GM19328 (cell line): ENCODE data around the gene LHFPL3.
"Not testable (repeated sequence)": the region's sequence is repeated elsewhere in the genome, so short reads cannot be mapped to it uniquely, and the experiment has no call there.

Experiments used
- ATAC-seq: cut with Tn5 transposase; IDR thresholded peaks from one replicate; pipeline ENCODE4 v1.9.1; 2021; ENCODE audit warnings: mild to moderate bottlenecking, moderate library complexity; ENCODE audit not compliant: unreplicated experiment

LHFPL3 gene

DNA sequence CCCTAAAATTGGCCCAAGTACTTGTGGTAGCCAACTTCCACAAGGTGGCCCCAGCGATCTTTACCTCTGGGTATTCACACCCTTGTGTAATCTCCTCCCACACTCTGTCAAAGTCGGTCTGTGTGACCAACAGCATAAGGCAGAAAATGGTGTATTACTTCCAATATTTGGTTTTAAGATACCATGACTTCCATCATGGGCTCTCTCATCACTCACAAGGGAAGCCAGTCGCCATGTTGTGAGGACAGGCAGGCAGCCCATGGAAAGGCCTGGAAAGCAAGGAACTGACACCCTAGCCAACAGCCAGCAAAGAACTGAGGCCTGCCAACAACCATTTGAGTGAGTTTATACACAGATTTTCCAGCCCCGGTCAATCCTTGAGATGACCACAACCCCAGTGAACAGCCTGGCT is 594.6 kb downstream of the LHFPL3 start:
- peak; percentile 97 for ATAC-seq

DNA sequence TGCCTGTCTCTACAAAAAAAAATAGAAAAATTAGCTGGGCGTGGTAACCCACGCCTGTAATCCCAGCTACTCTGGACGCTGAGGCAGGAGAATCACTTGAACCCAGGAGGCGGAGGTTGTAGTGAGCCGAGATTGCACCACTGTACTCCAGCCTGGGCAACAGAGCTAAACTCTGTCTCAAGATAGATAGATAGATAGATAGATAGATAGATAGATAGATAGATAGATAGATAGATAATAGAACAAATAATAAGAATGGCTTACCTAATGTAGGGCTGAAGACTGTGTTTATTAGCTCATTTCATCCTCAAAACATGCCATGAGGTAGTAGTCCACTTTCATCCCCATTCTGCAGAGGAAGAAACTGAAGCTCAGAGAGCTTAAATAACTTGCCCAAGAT is 597.8 kb downstream of the LHFPL3 start:
- not testable (repeated sequence) for ATAC-seq

DNA sequence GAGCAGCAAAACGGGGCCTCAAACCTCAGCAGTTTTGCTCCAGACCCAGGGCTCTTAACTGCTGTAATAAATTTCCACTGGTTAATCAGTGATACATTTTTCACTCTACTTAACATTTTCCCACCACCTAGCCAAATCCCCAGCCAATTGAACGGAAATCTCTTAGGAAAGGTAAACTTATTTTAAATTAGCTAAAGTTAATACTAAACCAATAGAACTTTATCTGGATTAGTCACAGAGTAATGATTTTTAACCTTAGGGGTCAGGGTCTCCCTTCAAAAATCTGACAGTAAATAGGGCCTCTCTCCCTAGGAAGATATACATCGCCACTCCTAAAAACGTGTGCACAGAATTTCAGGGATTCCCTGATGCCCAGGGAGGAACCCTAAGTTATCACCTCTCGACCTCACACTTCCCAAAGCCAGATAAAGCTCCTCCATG is 598.2 kb downstream of the LHFPL3 start:
- ATAC-seq: no peak

DNA sequence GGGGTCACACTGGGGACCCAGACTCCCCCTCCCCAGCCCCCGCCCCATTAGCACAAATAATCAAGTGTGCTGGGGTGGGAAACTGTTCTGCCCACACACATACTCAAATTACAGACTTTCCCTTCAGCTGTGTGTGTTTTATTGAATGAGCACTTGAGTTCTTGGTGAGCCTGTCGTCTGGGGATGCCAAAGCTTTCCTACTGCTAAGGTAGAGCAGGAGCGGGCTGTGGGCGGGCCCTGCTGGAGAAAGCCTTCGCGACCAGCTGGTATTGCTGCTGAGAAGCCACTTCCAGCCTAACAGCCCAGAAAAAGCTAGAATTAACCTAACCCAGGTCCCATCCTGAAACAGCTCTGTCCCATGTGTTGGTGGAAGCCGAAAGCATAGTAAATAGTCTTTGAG is 598.7 kb downstream of the LHFPL3 start:
- no peak for ATAC-seq

DNA sequence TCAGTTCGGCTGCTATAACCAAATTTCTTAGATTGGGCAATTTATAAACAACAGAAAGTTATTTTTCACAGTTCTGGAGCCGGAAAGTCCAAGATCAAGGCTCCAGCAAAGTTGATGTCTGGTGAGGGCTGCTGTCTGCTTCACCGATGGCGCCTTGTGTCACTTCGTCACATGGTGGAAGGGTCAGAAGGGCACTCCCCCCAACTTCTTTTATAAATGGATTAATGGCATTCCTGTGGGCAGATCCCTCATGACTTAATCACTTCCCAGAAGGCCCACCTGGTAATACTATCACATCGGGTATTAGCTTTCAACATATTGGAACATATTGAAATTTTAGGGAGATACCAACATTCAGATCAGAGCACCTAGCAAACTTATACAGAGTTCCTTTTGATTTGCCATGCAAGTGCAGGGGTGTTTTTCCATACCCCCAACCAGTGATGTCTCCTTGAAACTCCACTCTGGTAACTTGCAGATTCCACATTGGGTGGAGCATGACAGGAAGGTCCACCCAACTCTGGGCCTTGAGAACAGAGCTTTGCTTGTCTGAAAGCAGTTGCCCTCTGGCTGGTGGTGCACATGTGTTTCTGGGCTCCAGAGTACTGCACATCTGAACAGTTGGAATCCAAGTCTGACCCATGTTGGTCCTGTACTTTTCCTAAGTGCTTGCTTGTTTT is 600.5 kb downstream of the LHFPL3 start:
- no peak for ATAC-seq

DNA sequence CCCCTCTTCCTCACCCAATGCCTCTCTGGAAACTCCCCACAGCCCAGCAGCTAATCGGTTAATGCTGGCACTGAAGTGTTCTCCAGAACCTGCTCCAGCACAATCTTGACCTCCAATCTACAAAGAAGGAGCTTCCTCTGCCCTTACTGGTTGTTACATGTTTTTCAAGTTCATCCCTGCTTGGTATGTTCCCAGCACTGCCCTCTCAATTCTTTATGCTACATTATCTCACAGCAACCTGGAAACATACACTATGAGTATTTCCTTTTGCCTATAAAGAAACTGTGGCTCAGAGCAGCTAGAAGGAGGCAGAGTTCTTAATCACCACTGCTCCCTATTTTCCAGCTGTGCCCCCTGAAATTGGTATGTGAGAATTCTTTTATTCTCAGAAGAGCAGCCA is 601.5 kb downstream of the LHFPL3 start:
- no peak for ATAC-seq

DNA sequence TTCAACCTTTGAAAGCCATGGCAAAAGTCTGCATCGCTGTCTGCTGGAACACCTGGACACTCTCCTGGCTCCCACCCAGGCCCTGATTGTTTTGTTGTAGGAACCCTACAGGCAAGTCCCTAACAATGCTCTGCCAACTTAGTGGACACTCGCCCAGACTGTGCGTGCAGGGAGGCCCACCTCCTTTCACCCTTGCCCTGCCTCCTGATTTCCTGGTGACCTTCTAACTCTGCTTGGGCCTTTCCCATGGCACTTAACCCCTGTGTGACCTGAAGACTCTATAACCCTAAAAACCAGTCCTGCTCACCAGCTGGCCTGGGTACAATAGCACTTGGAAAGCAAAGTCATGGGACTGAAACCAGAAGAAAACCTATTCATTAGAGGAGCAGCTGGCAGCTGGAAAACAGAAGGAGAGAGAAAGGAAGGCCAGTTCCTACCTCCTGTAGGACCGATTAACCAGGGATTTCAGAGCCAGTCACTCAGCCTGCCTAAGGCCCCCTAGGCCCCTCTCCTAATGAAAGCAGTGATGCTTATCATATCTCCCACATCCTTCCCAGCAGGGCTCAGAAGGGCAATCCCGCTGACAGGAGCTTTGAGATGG is 602.9 kb downstream of the LHFPL3 start:
- ATAC-seq: no peak

DNA sequence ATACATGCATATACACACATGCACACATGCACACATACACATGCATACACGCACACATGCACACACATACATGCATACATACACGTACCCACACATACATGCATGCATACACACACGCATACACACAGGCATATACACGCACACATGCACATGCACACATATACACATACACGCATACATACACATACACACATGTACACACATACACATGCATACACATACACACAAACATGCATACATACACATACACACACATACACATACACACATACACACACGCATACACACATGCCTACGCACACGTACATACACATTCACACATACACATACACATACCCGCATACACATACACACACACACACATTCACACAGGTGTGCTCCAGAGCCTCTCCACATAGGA is 604.6 kb downstream of the LHFPL3 start:
- ATAC-seq: no peak

DNA sequence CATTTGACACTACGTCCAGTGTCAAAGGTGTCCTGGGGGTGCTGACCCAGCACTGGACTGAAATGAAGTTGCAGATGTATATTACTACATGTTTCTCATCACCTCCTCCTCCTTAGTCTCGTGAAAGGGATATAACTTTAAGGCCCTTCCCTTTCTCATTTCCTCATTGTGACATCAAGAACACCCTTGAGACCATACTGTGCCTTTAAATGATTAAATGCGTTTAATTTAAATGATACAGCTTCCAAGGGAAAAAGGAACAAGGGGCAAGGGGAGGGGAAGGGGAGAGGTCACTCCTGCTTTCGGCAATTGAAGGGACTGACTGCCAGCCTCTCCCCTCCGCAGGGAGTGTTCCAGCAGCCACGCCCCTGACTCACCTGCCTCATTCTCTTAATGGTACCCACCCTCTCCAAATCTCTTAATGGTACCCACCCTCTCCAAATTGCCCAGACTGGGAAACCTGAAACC is 605.2 kb downstream of the LHFPL3 start:
- ATAC-seq: no peak

DNA sequence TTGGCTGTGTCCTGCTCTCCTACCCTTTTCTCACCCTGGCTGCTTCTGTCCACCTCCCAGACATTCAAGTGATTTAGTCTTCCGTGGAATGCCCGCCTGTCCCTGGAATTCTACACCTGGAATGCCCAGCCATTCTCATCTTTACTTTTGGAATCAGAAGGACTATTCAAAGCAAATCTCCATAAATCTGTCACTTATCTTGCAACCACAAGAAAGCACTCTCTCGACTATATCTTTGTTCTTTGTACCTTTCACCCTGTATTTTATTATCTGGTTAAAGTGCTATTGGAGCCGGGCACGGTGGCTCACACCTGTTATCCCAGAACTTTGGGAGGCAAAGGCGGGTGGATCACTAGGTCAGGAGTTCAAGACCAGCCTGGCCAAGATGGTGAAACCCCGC is 606.3 kb downstream of the LHFPL3 start:
- ATAC-seq: no peak

DNA sequence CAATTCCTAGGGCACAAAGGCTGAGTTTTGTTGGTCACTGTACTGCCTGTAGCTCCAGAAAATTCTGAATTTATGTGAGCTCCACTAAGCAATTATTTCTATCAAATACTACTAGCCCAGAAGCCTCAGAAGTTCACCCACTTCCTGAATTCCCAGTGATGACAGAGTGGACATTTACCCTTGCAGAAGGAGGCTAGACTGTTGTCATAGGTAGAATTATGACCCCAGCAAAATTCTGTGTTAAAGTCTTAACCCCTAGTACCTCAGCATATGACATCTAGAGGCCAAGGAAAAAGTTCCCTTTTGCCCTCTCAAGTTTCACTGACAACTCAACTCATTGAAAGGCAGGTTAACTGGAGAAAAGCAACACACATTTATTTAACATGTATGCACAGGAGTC is 606.9 kb downstream of the LHFPL3 start:
- no peak for ATAC-seq

DNA sequence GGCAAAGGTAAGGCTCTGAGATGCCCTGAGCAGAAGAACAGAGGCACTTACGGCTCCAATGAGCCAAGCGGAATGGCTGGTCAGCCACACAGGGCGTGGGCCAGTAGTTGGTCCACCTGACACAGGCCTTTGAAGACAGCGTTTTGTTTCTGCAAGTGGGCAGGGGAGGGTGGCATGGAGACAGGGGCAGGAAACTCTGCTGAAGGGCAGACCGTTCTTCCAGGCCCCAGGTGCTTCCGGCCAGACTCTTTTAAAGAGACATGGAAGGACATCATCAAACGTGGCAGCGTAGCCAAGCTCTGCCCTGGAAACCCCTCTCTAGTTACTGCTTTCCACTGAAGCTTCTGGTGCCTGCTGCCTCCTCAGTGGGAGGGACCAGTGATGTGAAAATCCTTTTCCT is 608.1 kb downstream of the LHFPL3 start:
- ATAC-seq: no peak

DNA sequence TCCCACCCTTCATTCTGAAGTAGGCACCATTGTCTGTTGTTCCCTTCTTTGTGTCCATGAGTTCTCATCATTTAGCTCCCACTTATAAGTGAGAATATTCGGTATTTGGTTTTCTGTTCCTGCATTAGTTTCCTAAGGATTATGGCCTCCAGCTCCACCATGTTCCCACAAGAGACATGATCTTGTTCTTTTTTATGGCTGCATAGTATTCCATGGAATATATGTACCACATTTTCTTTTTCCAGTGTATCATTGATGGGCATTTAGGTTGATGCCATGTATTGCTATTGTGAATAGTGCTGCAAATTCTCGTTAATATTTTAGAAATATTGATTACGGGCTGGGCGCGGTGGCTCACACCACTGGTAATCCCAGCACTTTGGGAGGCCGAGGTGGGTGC is 609.1 kb downstream of the LHFPL3 start:
- not testable (repeated sequence) for ATAC-seq

DNA sequence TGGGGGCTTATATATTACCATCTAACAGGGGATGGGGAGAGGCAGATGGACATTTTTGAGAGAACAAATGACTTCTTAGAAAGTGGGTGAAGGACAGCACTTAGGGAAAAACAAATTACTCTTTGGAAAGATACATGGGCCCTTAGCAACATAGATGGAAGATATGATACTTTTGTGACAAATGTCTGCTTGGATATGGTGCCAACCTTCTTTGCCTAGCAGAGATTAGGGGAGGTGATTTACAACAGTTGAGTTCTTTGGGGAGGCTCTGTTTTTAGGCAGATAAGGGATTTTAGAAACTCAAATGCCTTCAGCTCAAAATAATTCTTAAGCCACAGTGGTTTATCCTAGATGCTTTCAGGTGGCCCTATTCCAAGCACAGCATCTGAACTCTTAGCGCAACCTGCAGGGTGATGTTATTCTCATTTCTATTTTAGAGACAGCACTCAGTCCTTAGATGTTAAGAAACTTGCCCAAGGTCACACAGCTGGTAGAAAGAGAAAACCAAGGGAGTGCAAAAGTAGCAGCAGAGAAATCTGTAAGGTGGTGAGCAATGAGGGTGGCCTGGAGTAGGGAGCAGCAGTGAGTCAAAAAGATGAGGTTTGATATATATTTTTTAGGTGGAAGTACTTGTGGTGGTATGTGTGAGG is 610.5 kb downstream of the LHFPL3 start:
- no peak for ATAC-seq

DNA sequence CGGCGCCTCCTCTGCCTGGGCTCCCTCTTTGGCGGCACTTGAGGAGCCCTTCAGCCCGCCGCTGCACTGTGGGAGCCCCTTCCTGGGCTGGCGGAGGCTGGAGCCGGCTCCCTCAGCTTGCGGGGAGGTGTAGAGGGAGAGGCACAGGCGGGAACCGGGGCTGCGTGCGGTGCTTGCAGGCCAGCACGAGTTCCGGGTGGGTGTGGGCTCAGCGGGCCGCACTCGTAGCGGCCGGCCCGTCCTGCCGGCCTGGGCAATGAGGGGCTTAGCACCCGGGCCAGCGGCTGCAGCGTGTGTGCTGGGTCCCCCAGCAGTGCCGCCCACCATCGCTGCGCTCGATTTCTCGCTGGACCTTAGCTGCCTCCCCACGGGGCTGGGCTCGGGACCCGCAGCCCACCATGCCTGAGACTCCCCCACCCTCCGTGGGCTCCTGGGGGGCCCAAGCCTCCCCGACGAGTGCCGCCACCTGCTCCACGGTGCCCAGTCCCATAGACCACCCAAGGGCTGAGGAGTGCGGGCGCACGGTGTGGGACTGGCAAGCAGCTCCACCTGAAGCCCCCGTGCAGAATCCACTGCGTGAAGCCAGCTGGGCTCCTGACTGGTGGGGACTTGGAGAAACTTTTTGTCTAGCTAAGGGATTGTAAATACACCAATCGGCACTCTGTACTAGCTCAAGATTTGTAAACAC is 611.8 kb downstream of the LHFPL3 start:
- ATAC-seq: no peak

DNA sequence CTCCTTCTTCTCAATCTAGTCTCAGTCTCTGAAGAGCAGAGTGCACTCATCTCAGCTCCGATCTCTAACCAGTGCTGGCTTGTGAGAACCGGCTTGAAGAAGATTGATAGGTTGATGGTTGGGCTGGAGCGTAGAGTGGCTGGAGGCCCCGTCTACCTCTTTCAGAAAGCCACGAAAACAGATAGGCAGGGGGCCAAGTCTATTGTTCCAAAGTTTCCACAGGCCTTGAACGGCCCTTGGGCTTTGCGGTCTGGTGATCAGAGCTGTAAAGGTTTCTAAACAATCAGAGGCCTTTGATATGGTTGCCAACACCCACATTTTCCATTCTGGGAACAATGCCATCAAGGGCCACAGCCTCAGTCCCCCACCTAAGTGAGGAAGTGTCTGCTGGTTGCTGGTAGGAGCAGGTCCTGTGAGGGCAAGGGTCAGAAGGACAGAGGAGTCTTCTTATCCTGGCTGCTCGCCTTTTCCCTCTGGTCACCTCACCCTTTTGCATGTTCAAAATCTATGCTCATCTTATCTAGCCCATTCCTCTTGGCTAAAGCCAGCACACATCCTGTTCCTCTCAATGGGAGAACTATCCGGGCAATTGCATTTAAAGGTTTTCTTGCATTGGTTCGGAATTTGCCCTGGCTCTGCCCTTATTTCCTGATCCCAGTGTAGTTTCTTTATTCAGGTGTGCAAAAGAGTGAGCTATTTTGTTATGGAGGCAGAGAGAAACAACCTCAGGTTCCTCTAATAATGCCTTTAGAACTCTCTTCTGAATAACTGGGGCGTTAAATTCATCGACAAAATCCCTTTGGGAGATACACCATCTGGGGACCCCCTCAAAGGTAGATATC is 615.3 kb downstream of the LHFPL3 start:
- peak; percentile 39 for ATAC-seq

DNA sequence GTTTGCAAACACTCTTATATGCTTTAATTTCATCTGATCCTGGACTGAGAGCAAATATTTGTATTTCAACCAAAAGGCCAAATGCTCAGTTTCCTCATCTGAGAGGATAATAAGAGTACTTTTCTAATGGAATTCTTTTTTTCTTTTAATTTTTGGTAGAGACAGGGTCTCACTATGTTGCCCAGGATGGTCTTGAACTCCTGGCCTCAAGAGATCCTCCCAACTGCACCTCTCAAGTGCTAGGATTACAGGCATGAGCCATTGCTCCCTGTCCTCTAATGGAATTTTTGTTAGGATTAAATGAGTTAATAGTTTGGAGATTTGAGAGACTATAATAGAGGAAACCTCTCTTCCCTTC is 617.2 kb downstream of the LHFPL3 start:
- no peak for ATAC-seq

DNA sequence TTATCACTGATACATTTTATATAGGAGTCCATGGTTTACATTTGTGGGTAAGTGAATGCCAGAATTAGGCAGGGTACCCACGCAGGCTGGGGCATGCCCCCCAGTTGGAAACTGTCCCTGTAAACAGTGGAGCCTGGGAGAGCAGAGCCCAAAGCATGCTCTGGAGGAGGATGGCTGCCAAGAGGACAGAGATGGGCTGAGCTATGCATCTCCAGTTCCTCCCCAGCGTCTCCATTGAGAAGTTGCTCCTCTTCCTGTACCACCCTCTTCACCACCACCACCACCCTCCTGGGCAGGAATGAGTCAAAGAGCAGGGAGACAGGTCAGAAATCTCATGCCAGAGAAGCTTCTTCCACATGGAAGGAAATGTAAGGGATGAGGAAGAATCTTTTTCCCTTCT is 617.9 kb downstream of the LHFPL3 start:
- ATAC-seq: no peak

DNA sequence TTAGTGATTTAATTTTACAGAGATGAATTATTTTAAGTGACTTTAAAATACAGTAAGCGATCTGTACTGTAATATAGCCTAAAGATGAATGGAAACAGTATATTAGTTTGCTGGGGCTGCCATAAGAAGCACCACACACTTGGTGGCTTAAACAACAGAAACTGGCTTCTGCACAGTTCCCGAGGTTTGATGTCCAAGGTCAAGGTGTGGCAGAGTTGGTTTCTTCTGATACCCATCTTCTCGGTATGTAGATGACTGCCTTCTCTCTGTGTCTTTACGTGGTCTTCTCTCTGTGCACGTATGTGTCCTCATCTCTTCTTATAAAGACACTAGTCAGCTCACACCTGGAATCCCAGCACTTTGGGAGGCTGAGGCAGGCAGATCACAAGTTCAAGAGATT is 621.6 kb downstream of the LHFPL3 start:
- ATAC-seq: no peak

DNA sequence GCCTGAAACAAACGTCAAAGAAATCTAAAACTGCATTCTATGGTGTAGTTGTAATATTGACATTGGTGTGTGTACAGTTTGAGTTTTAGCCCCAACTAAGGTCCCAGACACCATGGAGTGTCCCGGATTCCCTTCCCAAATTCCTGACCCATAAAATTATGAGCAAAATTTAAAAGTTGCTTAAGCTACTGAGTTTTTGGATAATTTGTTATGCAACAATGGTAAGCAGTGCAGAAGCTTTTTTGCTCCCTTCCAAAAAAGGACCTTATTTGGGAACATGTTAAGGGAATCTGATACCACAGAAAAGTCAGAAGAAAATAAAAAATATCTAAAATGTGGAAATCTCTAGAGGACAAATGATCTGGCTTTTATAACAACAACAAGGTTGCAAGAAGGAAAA is 622.4 kb downstream of the LHFPL3 start:
- no peak for ATAC-seq

DNA sequence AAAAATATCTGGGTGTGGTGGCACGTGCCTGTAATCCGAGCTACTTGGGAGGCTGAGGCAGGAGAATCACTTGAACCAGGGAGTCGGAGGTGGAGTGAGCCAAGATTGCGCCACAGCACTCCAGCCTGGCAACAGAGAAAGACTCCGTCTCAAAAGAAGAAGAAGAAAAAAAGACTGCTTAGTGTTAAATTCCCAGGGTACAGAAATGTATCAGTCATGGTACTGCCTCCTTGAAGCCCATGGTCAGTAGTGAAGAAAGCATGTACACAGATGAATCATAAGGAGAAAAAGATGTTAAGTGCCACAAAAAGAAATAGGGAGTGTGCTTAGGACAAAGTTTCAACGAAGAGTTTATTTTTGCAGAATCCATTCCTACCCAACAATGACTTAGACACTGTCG is 623.1 kb downstream of the LHFPL3 start:
- ATAC-seq: no peak
